K562 (cell line): ENCODE data around the gene HMBS. TPM values are rescaled to one million over a fixed set of nuclear protein-coding genes. Genes with fewer than 3 reads are reported as not detected.

ENCODE experiments used
- ASH1L ChIP-seq: fragments of 450-650 bp; IDR thresholded peaks from 2 replicates; pipeline ENCODE4 v1.6.1; 2018; ENCODE audit warnings: borderline replicate concordance, mild to moderate bottlenecking, low read depth; ENCODE audit not compliant: partially characterized antibody
- ATF1 ChIP-seq, 2 experiments: fragments of 450-650 bp in 1 of 2; IDR thresholded peaks; 2 replicates each; pipeline ENCODE4 v1.6.1; 2016; ENCODE audit warnings: missing compliant biosample characterization in 1 of 2, missing genetic modification characterization in 1 of 2
- ETV5 ChIP-seq: sonication (generic); formaldehyde crosslinking; IDR thresholded peaks from 2 replicates; pipeline ENCODE4 v1.4.0; 2020; ENCODE audit warnings: low read depth, mild to moderate bottlenecking, missing genetic modification reagents
- EZH2 ChIP-seq: IDR thresholded peaks from 2 replicates; pipeline ENCODE4 v1.6.1; 2012; ENCODE audit warnings: low read depth, mild to moderate bottlenecking, inconsistent platforms, low read length, borderline replicate concordance
- FOXK2 ChIP-seq, 2 experiments: fragments of 450-650 bp; IDR thresholded peaks in 1 of 2; conservative IDR thresholded peaks in 1 of 2; 2 replicates each; pipeline ENCODE4 v1.6.1; 2016; ENCODE audit warnings: low read depth in 2 of 2, mild to moderate bottlenecking in 1 of 2
- MAX ChIP-seq: sonication (generic); formaldehyde crosslinking; IDR thresholded peaks from 2 replicates; pipeline ENCODE4 v1.9.0; 2022; ENCODE audit warnings: mild to moderate bottlenecking, missing genetic modification reagents
- MCM2 ChIP-seq: fragments of 450-650 bp; IDR thresholded peaks from 2 replicates; pipeline ENCODE4 v1.6.1; 2017; ENCODE audit warnings: low read depth, mild to moderate bottlenecking
- MEIS2 ChIP-seq: fragments of 450-650 bp; IDR thresholded peaks from 2 replicates; pipeline ENCODE4 v1.6.1; 2014; ENCODE audit warnings: mild to moderate bottlenecking; ENCODE audit not compliant: partially characterized antibody
- PML ChIP-seq: IDR thresholded peaks from 2 replicates; pipeline ENCODE4 v1.6.1; 2012; ENCODE audit warnings: low read length, inconsistent platforms
- RAD51 ChIP-seq: fragments of 450-650 bp; IDR thresholded peaks from 2 replicates; pipeline ENCODE4 v1.7.1; 2016; ENCODE audit warnings: low read depth, mild to moderate bottlenecking, borderline replicate concordance
- RBBP5 ChIP-seq: fragments of 200-600 bp; sonication (generic); IDR thresholded peaks from 2 replicates; pipeline ENCODE4 v1.6.1; 2012; ENCODE audit warnings: borderline replicate concordance, mild to moderate bottlenecking, low read length, control low read depth, inconsistent platforms; ENCODE audit not compliant: insufficient read depth, poor library complexity, severe bottlenecking
- RCOR1 ChIP-seq, 2 experiments: IDR thresholded peaks; 2 replicates each; pipeline ENCODE4 v1.6.1; 2012; ENCODE audit warnings: low read depth in 2 of 2, low read length in 2 of 2, borderline replicate concordance in 1 of 2, improper control_type of control experiment in 1 of 2
- SIN3B ChIP-seq: fragments of 450-650 bp; IDR thresholded peaks from 2 replicates; pipeline ENCODE4 v1.6.1; 2017; ENCODE audit warnings: low read depth, mild to moderate bottlenecking, moderate library complexity
- THAP7 ChIP-seq: fragments of 250-450 bp; sonication (Bioruptor Pico); IDR thresholded peaks from 2 replicates; pipeline ENCODE4 v1.5.0; 2021
- YY1 ChIP-seq, 3 experiments: IDR thresholded peaks; 2 replicates each; pipeline ENCODE4 v1.6.1; 2011; ENCODE audit warnings: low read length in 2 of 3, mild to moderate bottlenecking in 2 of 3, moderate library complexity in 2 of 3, borderline replicate concordance in 1 of 3, control low read depth in 1 of 3, low read depth in 1 of 3; ENCODE audit not compliant: insufficient read depth in 3 of 3, insufficient replicate concordance in 2 of 3, control insufficient read depth in 1 of 3, insufficient read length in 1 of 3; ENCODE audit errors: extremely low read depth in 1 of 3
- ZNF212 ChIP-seq: fragments of 450-650 bp; formaldehyde crosslinking; IDR thresholded peaks from 2 replicates; pipeline ENCODE4 v1.4.0; 2020; ENCODE audit warnings: mild to moderate bottlenecking
- polyA plus RNA-seq, 8 experiments: library from polyadenylated mRNA; depleted of rRNA in 4 of 8; stranded (reverse) in 5 of 8; unstranded in 3 of 8; fragments of >200 nt; fragmentation: Nextera tagmentation in 2 of 8; fragmentation: Illumina TruSeq in 1 of 8; extraction: Ambion mirVana in 2 of 8; extraction: Trizol in 1 of 8; gene quantifications; 2 replicates each; pipeline versions ENCODE4 v1.2.1 to v1.2.3, GENCODE V29; 2011 to 2014; ENCODE audit warnings: inconsistent platforms in 1 of 8, missing spikeins in 1 of 8
- total RNA-seq, 7 experiments: library from RNA; depleted of rRNA in 6 of 7; stranded (reverse); fragments of >200 nt in 6 of 7; fragmentation: Illumina TruSeq in 2 of 7; extraction: Trizol in 2 of 7; gene quantifications; 2 replicates each; pipeline versions ENCODE4 v1.2.1 to v1.2.3, GENCODE V29; 2011 to 2021; ENCODE audit warnings: low replicate concordance in 1 of 7
- TF ChIP-seq, protein P1 (sequence below): sonication (generic); formaldehyde crosslinking; IDR thresholded peaks from 2 replicates; pipeline ENCODE4 v1.4.0; 2020; ENCODE audit warnings: mild to moderate bottlenecking, missing genetic modification reagents
- TF ChIP-seq, protein P2 (sequence below): fragments of 450-650 bp; IDR thresholded peaks from one replicate; pipeline ENCODE4 v1.6.1; 2018; ENCODE audit warnings: mild to moderate bottlenecking, moderate library complexity; ENCODE audit not compliant: partially characterized antibody
- TF ChIP-seq, protein P3 (sequence below): sonication (generic); formaldehyde crosslinking; IDR thresholded peaks from 2 replicates; pipeline ENCODE4 v1.8.0; 2022; ENCODE audit warnings: mild to moderate bottlenecking, missing genetic modification reagents, borderline replicate concordance

Gene HMBS
- total and polyA plus RNA-seq, 9 of the 15 experiments (the other 6 are each of a cell fraction or from before 2014, with no cell fraction given): 56.9 to 385 (median 286) TPM

- TF ChIP-seq THAP7 (no peak), ETV5 (CRISPR knock-in tag) (peak; percentile 10; the same call in 1 of the 2 replicates), RBBP5 (peak; percentile 86), MCM2 (no peak), PML (no peak; the same call in 1 of the 2 replicates), EZH2 (no peak), FOXK2 (conservative IDR thresholded peaks at IDR 0.05 in 1 of 2, IDR thresholded peaks at IDR 0.05 in 1 of 2; ENCODE audit: low read depth in 2 of 2) (no peak; a peak in 2 of 4 replicates), ATF1 (CRISPR knock-in tag; IDR thresholded peaks at IDR 0.05) (no peak), ATF1 (tag; IDR thresholded peaks at IDR 0.05) (peak; percentile 96), RCOR1 (IDR thresholded peaks at IDR 0.05; ENCODE audit: borderline replicate concordance in 1 of 2, low read depth in 2 of 2, low read length in 2 of 2) (no peak; a peak in 1 of 4 replicates), ZNF212 (CRISPR knock-in tag) (peak; percentile 33; the same call in 1 of the 2 replicates), YY1 (IDR thresholded peaks at IDR 0.05; ENCODE audit: borderline replicate concordance in 1 of 3, control insufficient read depth in 1 of 3, extremely low read depth in 1 of 3, insufficient read depth in 3 of 3, insufficient read length in 1 of 3, insufficient replicate concordance in 2 of 3, low read depth in 1 of 3, low read length in 2 of 3) (peak in 2 of 3 experiments; percentile 21 to 71), MEIS2 (no peak), MAX (peak; percentile 82), ASH1L (peak; percentile 69), RAD51 (peak; percentile 54; the same call in 1 of the 2 replicates), SIN3B (peak; percentile 78)
- TF ChIP-seq, protein P1, sequence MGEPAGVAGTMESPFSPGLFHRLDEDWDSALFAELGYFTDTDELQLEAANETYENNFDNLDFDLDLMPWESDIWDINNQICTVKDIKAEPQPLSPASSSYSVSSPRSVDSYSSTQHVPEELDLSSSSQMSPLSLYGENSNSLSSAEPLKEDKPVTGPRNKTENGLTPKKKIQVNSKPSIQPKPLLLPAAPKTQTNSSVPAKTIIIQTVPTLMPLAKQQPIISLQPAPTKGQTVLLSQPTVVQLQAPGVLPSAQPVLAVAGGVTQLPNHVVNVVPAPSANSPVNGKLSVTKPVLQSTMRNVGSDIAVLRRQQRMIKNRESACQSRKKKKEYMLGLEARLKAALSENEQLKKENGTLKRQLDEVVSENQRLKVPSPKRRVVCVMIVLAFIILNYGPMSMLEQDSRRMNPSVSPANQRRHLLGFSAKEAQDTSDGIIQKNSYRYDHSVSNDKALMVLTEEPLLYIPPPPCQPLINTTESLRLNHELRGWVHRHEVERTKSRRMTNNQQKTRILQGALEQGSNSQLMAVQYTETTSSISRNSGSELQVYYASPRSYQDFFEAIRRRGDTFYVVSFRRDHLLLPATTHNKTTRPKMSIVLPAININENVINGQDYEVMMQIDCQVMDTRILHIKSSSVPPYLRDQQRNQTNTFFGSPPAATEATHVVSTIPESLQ (CRISPR knock-in tag): no peak; the same call in none of the 2 replicates
- TF ChIP-seq, protein P2, sequence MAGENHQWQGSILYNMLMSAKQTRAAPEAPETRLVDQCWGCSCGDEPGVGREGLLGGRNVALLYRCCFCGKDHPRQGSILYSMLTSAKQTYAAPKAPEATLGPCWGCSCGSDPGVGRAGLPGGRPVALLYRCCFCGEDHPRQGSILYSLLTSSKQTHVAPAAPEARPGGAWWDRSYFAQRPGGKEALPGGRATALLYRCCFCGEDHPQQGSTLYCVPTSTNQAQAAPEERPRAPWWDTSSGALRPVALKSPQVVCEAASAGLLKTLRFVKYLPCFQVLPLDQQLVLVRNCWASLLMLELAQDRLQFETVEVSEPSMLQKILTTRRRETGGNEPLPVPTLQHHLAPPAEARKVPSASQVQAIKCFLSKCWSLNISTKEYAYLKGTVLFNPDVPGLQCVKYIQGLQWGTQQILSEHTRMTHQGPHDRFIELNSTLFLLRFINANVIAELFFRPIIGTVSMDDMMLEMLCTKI: no peak
- TF ChIP-seq, protein P3, sequence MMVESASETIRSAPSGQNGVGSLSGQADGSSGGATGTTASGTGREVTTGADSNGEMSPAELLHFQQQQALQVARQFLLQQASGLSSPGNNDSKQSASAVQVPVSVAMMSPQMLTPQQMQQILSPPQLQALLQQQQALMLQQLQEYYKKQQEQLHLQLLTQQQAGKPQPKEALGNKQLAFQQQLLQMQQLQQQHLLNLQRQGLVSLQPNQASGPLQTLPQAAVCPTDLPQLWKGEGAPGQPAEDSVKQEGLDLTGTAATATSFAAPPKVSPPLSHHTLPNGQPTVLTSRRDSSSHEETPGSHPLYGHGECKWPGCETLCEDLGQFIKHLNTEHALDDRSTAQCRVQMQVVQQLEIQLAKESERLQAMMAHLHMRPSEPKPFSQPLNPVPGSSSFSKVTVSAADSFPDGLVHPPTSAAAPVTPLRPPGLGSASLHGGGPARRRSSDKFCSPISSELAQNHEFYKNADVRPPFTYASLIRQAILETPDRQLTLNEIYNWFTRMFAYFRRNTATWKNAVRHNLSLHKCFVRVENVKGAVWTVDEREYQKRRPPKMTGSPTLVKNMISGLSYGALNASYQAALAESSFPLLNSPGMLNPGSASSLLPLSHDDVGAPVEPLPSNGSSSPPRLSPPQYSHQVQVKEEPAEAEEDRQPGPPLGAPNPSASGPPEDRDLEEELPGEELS (CRISPR knock-in tag): no peak
Observed at GRCh38 chr11:119084663-119085436, at the start of gene HMBS (continued).
